NCI-H526 (cell line): Measurements from ENCODE around the gene PRPF6.
"Not testable (repeated sequence)": the region's sequence is repeated elsewhere in the genome, so short reads cannot be mapped to it uniquely, and the experiment has no call there.

ENCODE experiments used
- DNase-seq, 2 experiments: peaks; one replicate each; lab custom pipeline; 2025; lab: John Stamatoyannopoulos, UW

Gene PRPF6

DNA sequence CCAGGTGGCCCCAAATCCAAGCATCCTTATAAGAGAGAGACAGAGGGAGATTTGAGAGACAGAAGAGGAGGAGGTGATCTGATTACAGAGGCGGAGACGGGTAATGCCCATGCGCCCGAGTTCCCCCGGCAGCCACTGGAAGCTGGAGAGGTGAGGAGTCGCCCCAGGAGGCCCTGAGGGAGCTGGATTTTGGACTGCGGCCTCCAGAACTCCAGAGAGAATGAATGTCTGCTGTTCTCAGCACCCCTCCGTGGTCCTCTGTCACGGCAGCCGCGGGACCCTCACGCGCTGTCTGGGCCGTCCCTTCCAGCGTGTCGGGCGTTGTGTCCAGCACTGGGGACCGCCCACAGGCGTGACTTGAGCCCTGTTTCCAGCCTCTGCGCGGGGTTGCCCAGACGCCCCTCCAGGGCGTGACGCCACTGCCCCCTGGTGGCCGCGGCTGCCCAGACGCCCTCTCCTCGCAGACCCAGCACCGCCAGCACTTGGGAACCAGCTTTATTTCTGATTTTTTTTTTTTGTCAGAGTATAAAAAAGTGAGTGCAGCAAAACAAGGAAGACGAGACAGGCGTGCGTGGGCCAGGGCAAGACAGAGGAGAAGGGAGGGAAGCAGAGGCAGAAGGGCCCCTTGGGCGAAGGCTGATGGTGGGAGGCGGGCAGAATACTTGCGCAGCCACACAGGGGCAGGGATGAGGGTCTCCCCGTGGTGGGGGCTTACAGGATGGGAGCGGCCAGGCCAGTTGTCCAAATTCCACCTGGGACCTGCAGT, 7.1 kb upstream of the PRPF6 start:
- peak in 1 of 2 experiments; percentile 89 for DNase-seq

DNA sequence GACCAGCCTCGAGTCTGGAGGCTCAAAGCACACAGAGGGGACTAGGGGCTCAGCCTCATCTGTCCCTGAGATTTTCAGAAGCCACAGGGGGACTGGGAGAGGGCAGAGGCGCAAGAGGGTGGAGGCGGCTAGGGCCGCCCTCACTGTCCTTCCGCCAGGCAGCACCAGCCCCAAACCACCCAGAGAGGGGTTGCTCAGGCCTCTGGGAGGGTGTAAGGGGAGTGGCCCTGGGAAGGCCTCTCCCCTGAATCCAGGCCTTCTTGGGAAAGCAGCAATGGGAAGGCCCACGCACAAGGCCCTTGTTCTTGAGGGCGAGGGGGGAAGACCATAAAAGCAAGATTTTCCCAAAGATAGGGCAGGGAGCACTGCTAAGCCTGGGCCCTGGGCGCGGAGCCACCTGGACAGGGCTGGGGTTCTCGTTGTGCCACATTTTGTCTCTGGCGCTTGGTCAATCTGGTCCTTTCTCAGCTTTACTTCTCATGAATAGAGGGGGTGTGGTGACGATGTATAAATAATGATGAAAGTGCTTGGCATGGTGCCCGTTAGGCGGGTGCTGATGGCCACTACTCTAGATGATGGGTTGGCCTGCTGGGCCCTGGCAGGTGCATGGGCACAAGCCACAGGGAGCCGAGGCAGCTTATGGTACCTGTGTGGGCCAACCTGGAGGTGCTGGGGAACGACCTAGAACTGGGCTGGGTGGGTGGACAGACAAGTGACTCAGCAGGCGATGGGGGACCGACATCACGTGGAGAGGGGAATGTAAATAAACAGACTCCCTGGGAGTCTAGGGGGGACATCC, 6.3 kb upstream of the PRPF6 start:
- no peak for DNase-seq

DNA sequence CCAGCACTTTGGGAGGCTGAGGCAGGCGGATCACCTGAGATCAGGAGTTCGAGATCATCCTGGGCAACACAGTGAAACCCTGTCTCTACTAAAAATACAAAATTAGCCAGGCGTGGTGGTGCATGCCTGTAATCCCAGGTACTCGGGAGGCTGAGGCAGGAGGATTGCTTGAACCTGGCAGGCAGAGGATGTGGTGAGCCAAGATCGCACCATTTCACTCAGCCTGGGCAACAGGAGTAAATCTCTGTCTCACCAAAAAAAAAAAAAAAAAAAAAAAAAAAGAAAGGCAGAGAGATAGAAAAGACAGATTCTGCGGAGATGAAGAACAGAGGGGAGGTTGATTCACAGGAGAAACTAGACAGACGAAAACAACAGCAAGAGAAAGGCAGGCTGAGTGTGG, 4.4 kb upstream of the PRPF6 start:
- not testable (repeated sequence) for DNase-seq

DNA sequence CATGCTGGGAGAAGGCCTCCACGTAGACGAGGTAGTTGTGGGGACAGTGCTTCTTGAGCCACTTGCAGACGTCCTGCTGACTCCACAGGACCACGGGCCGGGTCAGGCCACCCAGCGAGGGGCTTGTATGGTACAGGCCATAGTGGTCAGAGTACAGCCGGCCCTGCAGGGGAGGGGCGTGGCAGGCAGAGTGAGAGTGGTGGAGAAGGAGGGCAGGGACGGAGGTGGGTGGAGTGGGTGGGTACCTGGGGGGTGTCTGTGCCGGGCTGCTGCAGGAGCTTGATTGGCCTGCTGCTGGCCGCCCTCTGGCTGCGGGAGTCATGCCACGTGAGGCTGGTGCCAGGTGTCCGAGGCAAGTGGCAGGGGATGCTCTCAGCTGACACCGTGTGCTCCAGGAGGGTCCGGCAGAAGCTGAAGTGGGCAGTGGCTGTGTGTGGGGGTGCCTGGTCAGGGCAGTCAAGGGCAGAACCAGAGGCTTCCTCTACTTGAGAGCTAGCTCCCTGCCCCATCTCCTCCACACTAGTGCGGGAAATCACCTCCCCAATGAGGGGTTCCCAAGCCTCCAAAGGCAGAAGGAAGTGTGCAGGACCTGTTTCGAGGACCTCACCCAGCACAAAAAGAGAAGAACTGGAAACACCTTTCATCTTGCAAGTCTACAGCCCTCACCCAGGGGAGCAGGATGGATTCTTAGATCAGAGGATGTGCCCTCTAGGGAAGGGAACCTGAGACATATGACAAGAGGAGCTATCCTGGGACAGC, 3.8 kb upstream of the PRPF6 start:
- no peak for DNase-seq

DNA sequence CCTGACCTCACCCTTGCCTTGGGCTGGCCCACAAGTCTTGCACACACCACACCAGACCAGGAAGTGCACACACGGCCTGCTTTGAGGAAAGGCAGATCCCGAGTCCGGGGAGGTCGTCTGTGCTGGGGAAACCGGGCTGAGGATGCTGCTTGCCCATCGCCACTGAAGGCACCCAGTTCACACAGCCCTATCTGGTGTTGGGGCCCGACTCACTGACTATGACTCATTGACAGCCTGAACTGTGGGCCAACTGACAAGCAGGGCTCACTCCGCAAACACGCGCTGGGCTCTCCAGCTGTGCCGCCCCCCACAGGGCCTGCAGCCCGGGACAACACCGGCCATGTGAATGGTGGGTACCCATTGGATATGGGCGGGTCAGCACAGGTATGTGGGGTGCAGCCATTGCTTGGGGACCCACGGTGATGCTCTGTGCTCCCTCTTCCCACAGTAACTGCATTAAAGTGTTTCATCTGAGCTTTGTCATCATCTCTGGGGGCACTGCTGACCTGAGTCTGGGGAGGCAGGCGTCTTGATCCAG, 3.1 kb upstream of the PRPF6 start:
- DNase-seq: no peak

DNA sequence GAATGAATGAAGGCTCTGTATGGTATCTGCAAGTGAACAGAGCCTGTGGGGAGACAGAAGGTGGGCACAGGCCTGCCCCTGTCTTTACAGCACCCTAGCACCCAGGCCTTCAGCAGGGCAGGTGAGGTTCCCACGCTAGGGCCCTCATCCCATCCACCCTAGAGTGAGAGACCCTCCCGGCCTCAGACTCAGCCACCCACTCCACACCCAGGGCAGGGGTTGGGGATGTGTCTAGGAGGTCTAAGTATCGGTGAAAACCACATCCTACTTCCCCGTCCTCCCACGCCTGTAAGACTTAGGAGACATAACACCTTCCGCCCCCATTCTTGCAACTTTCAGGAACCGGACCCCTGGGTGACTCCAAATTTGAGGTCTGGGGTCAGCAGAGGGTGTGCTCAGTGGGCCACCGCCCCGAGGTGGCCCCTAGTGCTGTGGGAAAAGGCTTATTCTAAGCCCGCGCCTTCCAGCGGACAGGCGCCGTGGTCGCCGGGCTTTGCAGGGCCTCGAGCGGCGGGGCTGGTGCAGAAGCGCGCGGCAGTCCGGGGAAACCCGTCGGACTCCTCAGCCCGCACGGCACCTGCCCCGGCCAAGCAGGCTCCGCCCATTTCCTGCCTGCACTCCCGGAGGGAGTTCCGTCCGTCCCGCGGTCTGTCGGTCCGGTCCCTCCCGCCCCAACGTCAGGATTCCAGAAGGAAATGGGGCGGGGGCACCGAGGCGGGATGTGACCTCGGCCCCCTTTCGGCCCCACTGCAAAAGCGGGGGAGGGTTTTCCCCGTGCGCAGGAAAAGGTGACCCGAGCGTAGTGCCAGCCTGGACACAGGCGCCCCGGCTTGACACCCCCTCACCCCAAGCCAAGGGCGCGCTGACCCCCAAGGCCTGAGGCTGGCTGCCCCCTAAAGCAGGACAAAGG, 2.4 kb upstream of the PRPF6 start:
- peak; percentile 45 to 96 for DNase-seq

DNA sequence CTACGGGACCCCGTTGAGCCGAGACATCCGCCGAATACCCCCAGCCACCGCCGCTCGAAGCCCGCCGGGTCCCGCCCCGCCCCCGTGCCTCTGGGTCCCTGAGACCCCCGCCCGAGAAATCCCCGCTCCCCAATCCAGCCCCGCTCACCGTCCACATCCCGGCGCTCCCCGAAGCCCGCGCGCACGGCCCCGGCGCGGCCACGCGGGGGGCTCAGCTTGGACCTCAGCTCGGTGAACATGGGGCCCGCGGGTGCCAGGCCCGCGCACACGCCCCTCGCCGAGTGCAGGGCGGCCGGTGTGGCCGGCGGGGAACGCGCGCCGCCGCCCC, 1.7 kb upstream of the PRPF6 start:
- DNase-seq: no peak

DNA sequence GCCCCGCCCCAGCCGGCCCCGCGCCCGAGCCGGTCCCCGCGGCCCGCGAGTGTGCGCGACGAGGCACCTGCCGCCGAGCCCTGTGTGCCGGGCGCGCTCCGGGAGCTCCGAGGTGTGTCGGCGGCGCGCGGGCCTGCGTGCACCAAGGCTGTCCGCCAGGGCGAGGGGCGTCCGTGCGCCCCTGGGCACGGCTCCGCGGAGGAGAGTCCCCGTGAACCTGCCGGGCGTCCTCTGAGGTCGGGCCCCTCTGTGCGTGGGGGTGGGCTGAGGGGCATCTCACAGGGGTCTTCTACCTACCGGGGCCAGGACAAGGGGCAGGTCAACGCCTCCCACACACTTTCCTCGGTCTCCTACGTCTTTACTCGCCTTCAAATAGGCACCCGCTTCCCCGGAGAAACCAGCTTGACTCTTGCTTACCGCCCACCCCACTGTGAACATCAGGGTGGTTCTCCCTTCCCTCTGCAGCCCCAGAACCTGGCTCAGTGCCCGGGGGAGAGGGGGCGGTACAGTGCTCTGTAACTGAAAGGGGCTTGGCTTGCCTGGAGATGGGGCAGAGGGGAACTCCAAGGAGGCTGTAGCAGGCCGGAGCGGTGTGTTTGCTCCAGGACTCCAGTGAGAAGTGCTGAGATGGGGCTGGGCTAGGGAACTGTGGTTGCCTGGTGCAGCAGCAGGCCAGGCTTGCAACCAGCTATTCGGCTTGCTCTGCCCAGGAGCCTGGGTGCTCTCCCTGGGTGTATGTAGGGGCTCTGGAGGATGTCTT, 1.2 kb upstream of the PRPF6 start, which contains the start of gene SAMD10:
Gene SAMD10 (minus strand): TSS at position 86 of the 760 bp plus-strand sequence. CDS start 175 bp downstream, outside the sequence.
- peak in 1 of 2 experiments; percentile 85 for DNase-seq

DNA sequence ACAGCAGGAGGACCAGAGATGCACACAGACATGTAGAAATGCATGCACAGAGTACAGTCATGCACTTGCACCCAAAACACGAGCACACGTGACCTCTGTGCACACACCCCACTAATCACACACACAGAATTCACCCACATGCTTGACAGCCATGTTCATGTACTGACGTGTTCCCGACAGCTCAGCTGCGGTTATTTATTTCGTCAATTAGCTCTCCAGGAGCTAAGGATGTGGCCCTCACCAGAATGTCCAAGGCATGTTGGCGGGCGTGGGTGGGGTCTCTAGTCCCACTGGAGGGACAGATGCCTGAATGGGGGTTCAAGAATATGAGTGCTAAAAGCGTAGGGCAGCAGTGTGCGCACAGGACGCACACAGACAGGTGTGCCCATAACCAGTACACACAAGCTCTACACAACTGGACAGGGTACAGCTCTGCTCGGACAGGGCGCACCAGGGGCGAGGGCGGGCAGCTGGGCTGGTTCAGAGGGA, 571 bp upstream of the PRPF6 start:
- no peak for DNase-seq

DNA sequence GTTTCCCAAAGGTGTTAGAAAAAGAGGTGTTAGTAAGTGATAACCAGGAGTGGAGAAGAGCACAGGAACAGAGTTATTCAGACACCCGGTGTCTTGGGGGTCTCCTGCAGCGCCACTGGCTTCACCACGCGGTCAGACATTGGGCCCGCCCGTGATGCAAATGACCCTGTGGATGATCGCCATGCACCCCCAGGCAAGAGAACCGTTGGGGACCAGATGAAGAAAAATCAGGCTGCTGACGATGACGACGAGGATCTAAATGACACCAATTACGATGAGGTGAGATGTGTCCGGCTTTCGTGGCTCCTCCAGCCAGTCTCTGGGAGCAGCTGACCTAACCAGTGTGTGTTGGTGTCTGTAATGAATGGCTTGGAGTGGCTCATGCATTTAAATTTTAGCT, 2.0 kb downstream of the PRPF6 start:
- DNase-seq: no peak

DNA sequence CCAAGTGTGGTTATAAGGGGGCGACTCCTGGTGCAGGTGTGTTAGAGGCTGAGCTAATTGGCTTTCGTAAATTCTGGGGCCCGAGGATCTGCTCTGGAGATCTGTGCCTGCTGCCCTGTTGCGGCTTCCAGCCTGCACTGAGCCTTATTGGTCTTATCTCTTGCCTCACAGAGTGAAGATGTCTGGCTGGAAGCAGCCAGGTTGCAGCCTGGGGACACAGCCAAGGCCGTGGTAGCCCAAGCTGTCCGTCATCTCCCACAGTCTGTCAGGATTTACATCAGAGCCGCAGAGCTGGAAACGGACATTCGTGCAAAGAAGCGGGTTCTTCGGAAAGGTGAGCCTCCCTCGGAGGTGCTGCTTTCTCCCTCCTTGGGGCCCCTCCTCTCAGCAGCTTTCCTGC, 20.0 kb downstream of the PRPF6 start:
- DNase-seq: no peak

DNA sequence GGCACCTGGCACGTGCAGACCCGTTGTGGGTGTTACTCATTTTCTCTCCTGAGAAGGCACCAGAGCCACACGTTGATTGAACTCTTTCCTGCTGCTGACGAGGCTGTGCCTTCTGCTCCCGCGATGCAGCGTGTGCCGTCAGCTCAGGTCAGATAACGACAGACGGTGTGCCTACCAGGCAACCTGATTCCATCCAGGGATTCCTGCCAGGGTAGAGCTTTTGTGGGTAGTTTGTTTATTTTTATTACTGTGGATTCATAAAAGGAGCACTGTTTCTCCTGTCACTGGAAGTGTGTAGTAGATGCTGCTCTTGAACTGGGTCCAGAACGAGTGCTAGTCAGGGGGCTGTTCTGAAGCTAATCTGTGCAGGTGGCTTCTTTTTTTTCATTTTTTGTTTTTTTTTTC, 20.7 kb downstream of the PRPF6 start:
- DNase-seq: no peak

DNA sequence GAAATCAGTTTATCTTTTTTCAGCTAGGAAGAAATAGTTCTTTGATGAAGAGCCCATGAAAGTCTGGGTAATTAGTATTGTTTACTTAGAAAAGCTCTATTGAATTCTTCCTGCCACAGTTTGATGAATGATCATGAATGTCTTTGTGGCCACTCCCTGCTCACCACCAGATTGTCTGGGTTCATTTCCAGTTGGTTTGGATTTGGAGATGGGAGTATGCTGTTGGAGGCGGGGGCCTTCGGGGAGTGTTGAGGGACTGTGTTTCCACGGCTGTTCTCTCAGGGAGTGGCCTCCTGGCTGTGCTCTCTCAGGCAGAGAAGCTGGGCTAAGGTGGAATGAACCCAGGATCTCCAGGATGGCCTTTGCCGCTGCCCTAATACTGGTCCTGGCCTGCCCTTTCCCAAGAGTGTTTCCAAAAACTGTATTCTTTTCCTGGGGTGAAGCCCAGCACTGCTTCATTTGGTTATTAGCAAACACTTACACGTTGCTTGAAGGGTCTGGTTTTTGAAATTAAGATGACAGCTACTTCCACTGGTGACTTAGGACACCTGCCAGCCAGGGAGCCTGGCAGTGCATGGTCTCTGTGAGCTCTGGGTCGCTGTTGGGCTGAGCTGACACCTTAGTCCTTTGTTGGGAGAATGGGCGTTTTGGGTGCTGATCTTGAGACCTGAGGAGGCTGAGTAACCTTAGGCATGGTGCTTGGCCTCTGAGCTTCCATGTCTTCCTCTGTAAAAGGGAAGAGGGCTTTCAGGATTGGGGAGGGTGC, 23.2 kb downstream of the PRPF6 start:
- DNase-seq: no peak

DNA sequence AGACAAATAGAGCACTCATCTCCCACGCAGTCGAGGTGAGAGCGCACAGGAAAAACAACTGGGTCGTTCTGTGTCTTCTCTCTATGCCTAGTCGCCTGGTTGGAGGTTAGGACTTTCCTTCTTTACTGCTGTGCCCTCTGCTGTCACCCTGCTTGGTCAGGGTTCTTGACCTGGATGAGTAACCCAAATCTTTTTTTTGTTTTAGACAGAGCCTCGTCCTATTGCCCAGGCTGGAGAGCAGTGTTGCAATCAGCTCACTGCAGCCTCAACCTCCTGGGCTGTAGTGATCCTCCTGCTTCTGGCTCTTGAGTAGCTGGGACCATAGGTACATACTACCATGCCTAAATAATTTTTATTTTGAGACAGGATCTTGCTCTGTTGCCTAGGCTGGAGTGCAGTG, 24.5 kb downstream of the PRPF6 start:
- no peak for DNase-seq

DNA sequence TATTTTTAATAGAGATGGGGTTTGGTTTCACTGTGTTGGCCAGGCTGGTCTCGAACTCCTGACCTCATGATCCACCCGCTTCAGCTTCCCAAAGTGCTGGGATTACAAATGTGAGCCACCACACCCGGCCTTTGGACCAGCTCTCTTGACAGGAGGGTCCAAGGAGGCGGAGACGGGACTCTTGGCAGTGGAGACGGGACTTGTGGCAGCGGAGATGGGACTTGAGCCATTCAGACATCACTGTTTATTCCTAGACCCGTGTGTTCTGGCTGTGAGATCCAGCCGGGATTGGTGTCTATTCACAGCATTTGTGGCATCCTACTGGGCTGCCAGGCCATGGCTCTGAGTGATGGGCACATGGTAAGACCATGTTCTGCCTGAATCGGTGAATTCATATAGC, 25.6 kb downstream of the PRPF6 start:
- no peak for DNase-seq

DNA sequence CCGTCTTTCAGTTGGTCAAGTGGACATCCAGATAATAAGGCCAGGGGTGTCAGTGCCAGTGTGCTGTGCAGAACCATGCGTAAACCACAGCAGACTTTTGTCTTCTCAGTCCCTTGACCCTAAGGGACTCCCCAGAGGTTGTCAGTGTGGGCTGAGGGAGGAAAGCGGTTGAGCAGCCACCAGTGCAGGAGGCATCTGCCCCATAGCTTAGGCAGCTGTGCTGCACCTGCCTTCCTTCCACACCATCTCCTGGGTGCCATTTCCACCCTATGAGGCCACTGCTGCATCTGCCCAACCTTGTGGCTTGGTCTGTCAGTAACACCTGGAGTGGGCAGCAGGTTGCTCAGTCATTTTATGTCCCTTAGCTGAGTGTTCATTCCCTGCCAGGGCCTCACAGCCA, 26.0 kb downstream of the PRPF6 start:
- DNase-seq: no peak

DNA sequence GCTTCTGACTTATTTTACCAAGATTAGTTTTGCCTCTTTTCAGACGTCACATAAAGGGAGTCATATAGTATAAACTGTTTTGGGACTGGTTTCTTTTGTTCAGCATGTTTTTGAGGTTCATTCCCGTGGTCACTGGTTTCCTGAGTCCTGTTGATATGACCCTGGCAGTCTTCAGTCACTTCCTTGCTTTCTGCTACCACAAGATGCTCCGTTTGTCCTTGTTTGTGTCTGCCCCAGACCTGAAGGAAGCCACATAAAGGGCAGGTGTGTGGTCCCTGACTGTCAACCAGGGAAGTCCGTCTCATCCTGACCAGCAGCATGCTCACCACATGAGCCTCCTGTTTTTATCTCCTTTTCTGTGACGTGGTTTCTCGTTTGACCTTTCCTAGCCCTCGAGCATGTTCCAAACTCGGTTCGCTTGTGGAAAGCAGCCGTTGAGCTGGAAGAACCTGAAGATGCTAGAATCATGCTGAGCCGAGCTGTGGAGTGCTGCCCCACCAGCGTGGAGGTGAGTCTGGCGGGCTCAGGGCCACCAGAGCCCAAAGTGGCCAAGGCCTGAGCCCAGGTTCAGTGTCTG, 29.0 kb downstream of the PRPF6 start:
- DNase-seq: no peak

DNA sequence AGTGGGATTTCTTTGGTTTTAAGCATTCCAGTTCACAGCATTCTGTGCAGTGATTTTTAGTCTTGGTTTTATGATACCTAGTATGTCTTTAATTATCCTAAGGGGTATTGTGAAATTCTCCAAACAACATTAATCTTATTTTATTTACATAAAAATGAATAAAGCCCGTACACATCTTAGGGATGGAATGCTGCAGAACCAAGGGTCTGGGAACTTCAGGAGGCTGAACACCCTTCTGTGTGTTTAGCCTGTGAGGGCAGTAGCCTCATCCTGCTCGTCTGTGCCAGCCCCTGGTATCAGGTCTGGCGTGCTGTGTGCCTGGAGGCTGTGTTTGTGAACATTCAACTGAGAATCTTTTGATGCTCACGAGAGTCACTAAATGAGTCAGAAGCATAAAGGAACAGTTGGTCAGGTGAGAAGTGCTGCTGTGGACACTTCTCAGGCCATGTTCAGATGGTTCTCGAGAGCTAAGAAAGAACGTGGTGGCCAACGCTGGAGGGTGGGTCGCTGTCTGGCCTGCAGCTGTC, 29.8 kb downstream of the PRPF6 start:
- no peak for DNase-seq

DNA sequence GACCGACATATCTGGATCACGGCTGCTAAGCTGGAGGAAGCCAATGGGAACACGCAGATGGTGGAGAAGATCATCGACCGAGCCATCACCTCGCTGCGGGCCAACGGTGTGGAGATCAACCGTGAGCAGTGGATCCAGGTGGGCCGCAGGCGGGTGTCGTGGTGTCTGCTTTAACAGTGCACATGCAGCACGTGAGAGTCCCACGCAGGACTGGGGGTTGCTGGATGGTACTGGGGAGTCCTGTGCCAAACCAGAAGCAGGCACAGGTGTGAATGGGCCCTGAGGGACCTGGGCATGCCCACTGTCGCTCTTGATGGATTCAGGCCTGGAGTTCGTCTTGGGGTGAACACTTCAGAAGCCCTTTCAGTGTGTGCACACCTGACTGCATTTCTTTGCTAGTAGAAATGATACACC, 30.4 kb downstream of the PRPF6 start:
- no peak for DNase-seq
